Measurements from ENCODE around the gene NINJ1.

NINJ1 gene

DNA sequence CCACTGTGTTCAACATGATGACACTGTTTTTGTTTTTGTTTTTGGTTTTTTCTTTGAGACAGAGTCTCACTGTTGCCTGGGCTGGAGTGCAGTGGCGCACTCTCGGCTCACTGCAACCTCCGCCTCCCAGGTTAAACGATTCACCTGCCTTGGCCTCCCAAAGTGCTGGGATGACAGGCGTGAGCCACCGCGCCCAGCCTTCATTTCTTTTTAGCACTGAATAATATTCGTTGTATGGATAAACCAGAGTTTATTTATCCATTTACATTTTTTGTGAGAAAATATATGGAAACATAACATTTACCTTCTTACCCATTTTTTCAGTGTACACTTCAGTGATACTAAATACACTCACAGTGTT lies 33.8 kb downstream of the NINJ1 start:
- no peak overlapping the region for H3K18ac ChIP-seq (ENCODE audit: low read depth in 1 of 2, low read length in 2 of 2)
- peak overlapping the region in 1 of 2 experiments; percentile 54 for H3K4ac ChIP-seq (ENCODE audit: low read depth in 1 of 2, low read length in 2 of 2)
- no peak overlapping the region for H4K8ac ChIP-seq (ENCODE audit: low read length)
- H2BK120ac ChIP-seq (ENCODE audit: low read depth, low read length): no peak overlapping the region
- peaks cover 9% of the 10 kb centered on the region for H3K9me3 ChIP-seq (ENCODE audit: control insufficient read depth, low read length)
- 96% methylated on average over 4 of the region's 8 CpGs for WGBS
- no peak overlapping the region for H4K91ac ChIP-seq (ENCODE audit: low read length)
- H2AK5ac ChIP-seq (ENCODE audit: low read length, severe bottlenecking): no peak overlapping the region
- peak overlapping the region in 1 of 2 experiments; percentile 98 for H2BK12ac ChIP-seq (ENCODE audit: low read length in 2 of 2)
- H3K27ac ChIP-seq (ENCODE audit: low read length, poor library complexity, severe bottlenecking): no peak overlapping the region
- no peak overlapping the region for H3K23ac ChIP-seq (ENCODE audit: low read length in 2 of 2)
- no peak for DNase-seq
- peaks cover 28% of the 10 kb centered on the region for H3K4me1 ChIP-seq (ENCODE audit: control insufficient read depth, insufficient read depth, low read depth, low read length)
- no peak overlapping the region for H2BK15ac ChIP-seq (ENCODE audit: low read depth, poor library complexity, severe bottlenecking)
- H3K27me3 ChIP-seq (ENCODE audit: control insufficient read depth in 1 of 2, insufficient read depth in 1 of 2, low read length in 2 of 2): no peaks in the 10 kb centered on the region
- H3K4me2 ChIP-seq (ENCODE audit: low read length, poor library complexity, severe bottlenecking): no peak overlapping the region
- H2AFZ ChIP-seq (ENCODE audit: low read depth, low read length): no peak overlapping the region
- no peak overlapping the region for H3K9ac ChIP-seq (ENCODE audit: low read length)
- no peak overlapping the region for H3K4me3 ChIP-seq (ENCODE audit: insufficient read depth in 1 of 2, low read depth in 1 of 2, low read length in 2 of 2)
- peaks cover 8% of the 10 kb centered on the region for H3K79me1 ChIP-seq (replicated peaks; ENCODE audit: low read length, poor library complexity, severe bottlenecking)
- no peak overlapping the region for H2BK5ac ChIP-seq (ENCODE audit: low read depth, low read length, poor library complexity, severe bottlenecking)
- peaks cover 12% of the 10 kb centered on the region in 2 experiments for H3K36me3 ChIP-seq (ENCODE audit: control insufficient read depth in 1 of 2, insufficient read depth in 2 of 2, low read depth in 1 of 2, low read length in 2 of 2)
- no peak overlapping the region for H3K14ac ChIP-seq (ENCODE audit: low read length in 2 of 2)

DNA sequence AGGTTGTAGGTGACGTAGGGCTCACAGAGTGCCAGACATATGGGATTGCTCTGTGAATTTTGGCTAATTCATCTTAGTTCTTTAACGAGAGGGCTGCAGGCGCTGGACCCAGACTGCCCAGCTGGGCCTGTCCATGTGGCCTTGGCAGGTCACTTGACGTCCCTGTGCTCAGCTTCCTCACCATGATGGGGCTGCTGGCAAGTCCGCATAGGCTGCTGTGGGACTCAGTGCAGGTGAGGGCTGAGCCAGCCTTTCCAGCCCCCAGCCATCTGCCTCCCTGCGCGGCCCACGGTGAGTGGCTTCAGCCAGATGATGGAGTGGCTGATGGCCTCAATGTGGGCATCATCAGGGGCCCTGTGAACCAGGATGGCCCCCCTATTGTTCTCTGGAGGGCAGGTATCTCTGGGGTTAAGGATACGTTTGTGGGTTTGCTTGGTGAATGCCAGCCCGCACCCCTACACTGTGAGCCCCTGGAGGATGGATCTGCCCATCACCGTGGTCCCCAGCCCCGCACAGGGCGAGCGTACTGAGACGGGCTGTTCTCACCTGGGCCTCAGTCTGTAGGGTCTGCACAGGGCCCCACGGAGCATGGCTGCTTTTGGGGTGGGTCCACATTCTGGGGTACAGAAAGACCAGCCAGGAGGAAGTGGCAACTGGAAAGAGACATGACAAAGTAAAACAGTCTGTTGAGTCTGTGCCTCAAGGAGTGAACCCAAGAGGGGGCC lies 34.3 kb downstream of the NINJ1 start:
- 99% methylated on average over 16 of the region's 16 CpGs for WGBS
- H3K18ac ChIP-seq (ENCODE audit: low read depth in 1 of 2, low read length in 2 of 2): peak overlapping the region; percentile 25 to 90

DNA sequence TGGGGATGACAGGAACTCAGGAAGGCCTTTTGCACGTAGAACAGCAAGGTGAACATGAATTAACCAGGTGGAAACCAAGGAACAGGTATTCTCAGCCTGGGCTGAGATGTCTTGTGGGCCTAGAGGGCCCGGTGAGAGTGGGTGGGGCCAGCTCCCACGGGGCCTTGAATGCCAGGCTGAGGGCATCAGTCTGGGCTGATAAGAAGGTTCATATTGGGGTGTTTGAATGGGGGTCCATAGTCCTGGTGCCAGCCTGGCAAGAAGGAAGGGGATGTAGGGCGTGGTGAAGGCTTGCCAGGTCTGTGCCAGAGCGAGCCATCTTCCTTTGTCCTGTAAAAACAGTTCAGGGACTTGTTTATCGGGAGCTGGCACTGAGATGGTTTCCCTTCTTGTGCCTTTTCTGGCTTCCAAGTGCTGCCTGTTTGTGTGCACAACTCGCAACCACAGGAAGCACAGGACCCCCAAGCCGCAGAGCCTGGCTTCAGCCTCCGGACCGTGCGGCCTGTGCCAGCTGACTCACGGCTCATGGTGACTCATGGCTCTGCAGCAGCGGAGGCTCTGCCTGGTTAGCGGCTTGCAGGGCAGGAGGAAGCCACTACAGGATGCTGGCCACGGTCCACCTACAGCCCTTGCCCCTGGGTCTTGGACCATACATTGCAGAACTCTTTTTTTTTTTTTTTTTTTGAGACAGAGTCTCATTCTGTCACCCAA lies 35.7 kb downstream of the NINJ1 start:
- H2AK5ac ChIP-seq (ENCODE audit: low read length, severe bottlenecking): peak overlapping the region; percentile 11
- H3K4me2 ChIP-seq (ENCODE audit: low read length, poor library complexity, severe bottlenecking): peak overlapping the region; percentile 62
- peak overlapping the region in 1 of 2 experiments; percentile 14 for H3K14ac ChIP-seq (ENCODE audit: low read length in 2 of 2)
- H3K9ac ChIP-seq (ENCODE audit: low read length): peak overlapping the region; percentile 93
- H3K79me1 ChIP-seq (replicated peaks; ENCODE audit: low read length, poor library complexity, severe bottlenecking): peaks cover 4% of the 10 kb centered on the region
- peaks cover 42% of the 10 kb centered on the region for H3K4me1 ChIP-seq (ENCODE audit: control insufficient read depth, insufficient read depth, low read depth, low read length)
- peak overlapping the region; percentile 77 for H4K91ac ChIP-seq (ENCODE audit: low read length)
- H2BK12ac ChIP-seq (ENCODE audit: low read length in 2 of 2): peak overlapping the region; percentile 34 to 49
- H3K27me3 ChIP-seq (ENCODE audit: control insufficient read depth in 1 of 2, insufficient read depth in 1 of 2, low read length in 2 of 2): no peaks in the 10 kb centered on the region
- H3K9me3 ChIP-seq (ENCODE audit: control insufficient read depth, low read length): no peaks in the 10 kb centered on the region
- no peak overlapping the region for H3K23ac ChIP-seq (ENCODE audit: low read length in 2 of 2)
- H2BK15ac ChIP-seq (ENCODE audit: low read depth, poor library complexity, severe bottlenecking): peak overlapping the region; percentile 88
- DNase-seq: peak; percentile 97
- H3K18ac ChIP-seq (ENCODE audit: low read depth in 1 of 2, low read length in 2 of 2): peak overlapping the region; percentile 30 to 97
- H4K8ac ChIP-seq (ENCODE audit: low read length): peak overlapping the region; percentile 95
- peaks cover 0 to 9% of the 10 kb centered on the region in 2 experiments for H3K36me3 ChIP-seq (ENCODE audit: control insufficient read depth in 1 of 2, insufficient read depth in 2 of 2, low read depth in 1 of 2, low read length in 2 of 2)
- peak overlapping the region; percentile 49 for H2BK5ac ChIP-seq (ENCODE audit: low read depth, low read length, poor library complexity, severe bottlenecking)
- 24% methylated on average over 15 of the region's 15 CpGs for WGBS
- H2AFZ ChIP-seq (ENCODE audit: low read depth, low read length): no peak overlapping the region
- peak overlapping the region; percentile 91 for H3K27ac ChIP-seq (ENCODE audit: low read length, poor library complexity, severe bottlenecking)
- H2BK120ac ChIP-seq (ENCODE audit: low read depth, low read length): peak overlapping the region; percentile 95
- peak overlapping the region; percentile 43 to 55 for H3K4ac ChIP-seq (ENCODE audit: low read depth in 1 of 2, low read length in 2 of 2)
- peak overlapping the region in 1 of 2 experiments; percentile 98 for H3K4me3 ChIP-seq (ENCODE audit: insufficient read depth in 1 of 2, low read depth in 1 of 2, low read length in 2 of 2)

More for the DNA sequence above, 34.3 kb downstream of the NINJ1 start:
- Histone ChIP-seq H2AFZ (ENCODE audit: low read depth, low read length) (no peak overlapping the region), H3K79me1 (replicated peaks; ENCODE audit: low read length, poor library complexity, severe bottlenecking) (peaks cover 6% of the 10 kb centered on the region), H3K27ac (ENCODE audit: low read length, poor library complexity, severe bottlenecking) (peak overlapping the region; percentile 68), H4K8ac (ENCODE audit: low read length) (peak overlapping the region; percentile 76), H3K9me3 (ENCODE audit: control insufficient read depth, low read length) (peaks cover 9% of the 10 kb centered on the region), H2BK120ac (ENCODE audit: low read depth, low read length) (peak overlapping the region; percentile 21), H2BK12ac (ENCODE audit: low read length in 2 of 2) (peak overlapping the region; percentile 88 to 98), H4K91ac (ENCODE audit: low read length) (peak overlapping the region; percentile 95), H3K23ac (ENCODE audit: low read length in 2 of 2) (peak overlapping the region in 1 of 2 experiments; percentile 79), H3K14ac (ENCODE audit: low read length in 2 of 2) (peak overlapping the region in 1 of 2 experiments; percentile 66), H3K9ac (ENCODE audit: low read length) (peak overlapping the region; percentile 50), H3K4me3 (ENCODE audit: insufficient read depth in 1 of 2, low read depth in 1 of 2, low read length in 2 of 2) (peak overlapping the region; percentile 1 to 45), H2AK5ac (ENCODE audit: low read length, severe bottlenecking) (peak overlapping the region; percentile 85), H3K4ac (ENCODE audit: low read depth in 1 of 2, low read length in 2 of 2) (peak overlapping the region; percentile 5 to 54), H3K36me3 (ENCODE audit: control insufficient read depth in 1 of 2, insufficient read depth in 2 of 2, low read depth in 1 of 2, low read length in 2 of 2) (peaks cover 9 to 11% of the 10 kb centered on the region in 2 experiments), H3K27me3 (ENCODE audit: control insufficient read depth in 1 of 2, insufficient read depth in 1 of 2, low read length in 2 of 2) (no peaks in the 10 kb centered on the region), H2BK5ac (ENCODE audit: low read depth, low read length, poor library complexity, severe bottlenecking) (no peak overlapping the region), H3K4me2 (ENCODE audit: low read length, poor library complexity, severe bottlenecking) (no peak overlapping the region), H3K4me1 (ENCODE audit: control insufficient read depth, insufficient read depth, low read depth, low read length) (peaks cover 34% of the 10 kb centered on the region), H2BK15ac (ENCODE audit: low read depth, poor library complexity, severe bottlenecking) (peak overlapping the region; percentile 83)
- DNase-seq: no peak
